ENCODE results near the gene GRM8.
"Not testable (repeated sequence)": the region's sequence is repeated elsewhere in the genome, so short reads cannot be mapped to it uniquely, and the experiment has no call there.

GRM8 gene

DNA sequence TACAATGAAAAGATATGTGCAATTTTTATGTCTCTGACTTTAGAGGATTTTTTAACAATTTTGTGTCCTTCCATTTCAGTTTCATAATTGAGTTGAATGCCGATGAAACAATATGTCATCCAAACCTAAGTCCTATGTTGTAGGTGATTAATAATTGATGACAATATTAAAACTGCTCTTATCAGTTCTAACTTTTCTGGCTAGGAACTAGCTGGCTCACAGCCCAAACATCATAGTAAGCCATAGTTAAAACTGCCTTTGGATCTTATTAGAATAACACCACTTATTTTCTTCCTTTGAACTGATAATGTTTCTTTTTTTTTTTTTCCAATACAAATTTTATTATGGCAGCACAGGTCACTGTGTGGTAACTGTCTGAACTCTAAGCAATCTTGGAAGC lies 230.9 kb downstream of the GRM8 start:
- DNase-seq = no peak

DNA sequence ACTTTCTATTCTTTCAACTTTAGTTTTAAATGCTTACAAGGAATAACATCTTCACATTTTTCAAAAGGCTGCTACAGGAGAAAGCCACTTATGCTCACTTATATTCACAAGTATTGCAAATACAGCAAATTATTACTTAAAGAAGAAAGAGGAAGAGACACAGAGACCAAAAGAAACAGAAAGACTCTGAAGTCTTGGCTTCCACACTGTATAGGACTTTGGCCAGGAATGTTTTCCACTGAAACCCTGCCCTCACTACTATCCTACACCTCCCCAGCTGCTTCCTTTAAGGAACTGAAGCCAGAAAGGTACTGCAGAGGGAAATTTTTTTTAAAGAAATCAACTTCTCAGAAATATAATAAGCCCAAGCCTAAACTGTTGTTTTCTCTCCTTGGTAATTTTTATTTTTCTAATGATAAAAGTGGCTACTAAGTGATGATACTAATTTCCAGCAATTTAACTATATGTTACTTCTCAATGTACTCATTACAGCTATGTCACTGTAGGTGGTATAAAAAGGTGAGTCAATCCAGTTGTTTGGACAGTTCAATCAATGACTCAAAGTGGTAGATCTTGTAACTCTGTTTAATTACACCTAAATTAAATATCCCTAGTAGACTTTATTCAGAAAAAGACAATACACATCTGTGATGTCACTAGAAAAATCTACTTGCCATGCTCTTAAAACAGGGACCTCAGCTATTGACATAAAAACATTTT lies 231.6 kb downstream of the GRM8 start:
- DNase-seq = no peak

DNA sequence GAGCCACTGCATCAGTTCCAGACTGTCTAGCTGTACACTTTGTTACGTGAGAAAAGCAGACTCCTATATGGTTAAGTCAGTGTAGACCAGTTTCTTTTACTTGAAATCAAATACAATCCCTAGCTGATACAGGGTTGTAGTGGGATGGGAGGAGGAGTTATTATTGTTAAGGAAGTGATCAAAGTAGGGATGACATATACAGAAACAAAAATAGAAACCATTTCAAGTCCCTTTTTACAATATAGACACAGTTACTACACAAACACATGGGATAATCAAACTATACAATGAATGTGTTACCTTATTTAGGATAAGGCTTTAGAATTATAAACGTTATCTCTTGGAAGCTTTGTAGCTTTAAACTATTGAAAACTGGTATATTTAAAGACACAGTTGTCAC lies 233.9 kb downstream of the GRM8 start:
- no peak for DNase-seq

DNA sequence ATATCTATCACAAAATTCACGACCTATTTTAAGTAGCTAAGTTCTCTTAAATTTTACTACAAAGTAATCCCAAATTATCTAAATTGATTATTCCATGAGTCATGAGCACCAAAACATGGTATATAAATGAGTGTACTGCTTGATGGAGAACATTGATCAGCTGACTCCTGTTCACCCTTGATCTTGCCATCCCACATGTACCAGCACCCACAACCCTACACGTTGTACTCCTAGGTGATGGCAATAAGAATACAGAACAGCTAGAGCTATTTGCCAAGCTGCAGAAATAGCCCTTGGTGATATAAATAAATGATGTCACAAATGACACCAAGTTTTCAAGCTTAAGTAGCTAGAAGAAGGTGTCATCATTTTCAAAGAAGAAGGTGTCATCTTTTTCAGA lies 235.5 kb downstream of the GRM8 start:
- DNase-seq = no peak

DNA sequence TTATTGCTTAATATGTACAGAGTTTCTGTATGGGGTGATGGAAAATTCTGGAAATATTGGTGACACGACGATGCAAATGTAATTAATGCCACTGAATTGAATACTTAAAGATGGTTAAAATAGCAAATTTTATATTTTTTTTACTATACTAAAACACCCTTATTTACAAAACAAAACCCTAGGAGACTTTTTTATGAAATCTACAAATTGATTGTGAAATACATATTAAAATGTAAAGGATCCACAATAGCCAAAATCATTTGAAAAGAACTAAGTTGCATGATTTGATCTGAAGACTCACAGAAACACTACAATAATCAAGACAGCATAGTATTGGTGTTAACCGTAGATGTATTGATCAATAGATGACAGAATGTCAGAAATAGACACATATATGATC lies 252.0 kb downstream of the GRM8 start:
- DNase-seq = no peak

DNA sequence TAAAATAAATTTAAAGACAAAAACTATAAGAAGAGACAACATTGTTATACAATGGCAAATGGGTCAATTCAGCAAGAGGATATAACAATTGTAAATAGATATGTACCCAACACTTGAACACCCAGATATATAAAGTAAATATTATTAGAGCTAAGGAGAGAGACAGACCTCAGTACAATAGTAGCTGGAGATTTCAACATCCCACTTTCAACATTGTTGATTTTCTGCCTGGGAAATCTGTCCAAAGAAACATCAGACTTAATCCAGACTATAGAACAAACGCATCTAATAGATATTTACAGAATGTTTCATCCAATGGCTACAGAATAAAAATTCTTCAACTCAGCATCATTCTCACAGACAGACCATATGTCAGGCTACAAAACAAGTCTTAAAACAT lies 256.1 kb downstream of the GRM8 start:
- no peak for DNase-seq

DNA sequence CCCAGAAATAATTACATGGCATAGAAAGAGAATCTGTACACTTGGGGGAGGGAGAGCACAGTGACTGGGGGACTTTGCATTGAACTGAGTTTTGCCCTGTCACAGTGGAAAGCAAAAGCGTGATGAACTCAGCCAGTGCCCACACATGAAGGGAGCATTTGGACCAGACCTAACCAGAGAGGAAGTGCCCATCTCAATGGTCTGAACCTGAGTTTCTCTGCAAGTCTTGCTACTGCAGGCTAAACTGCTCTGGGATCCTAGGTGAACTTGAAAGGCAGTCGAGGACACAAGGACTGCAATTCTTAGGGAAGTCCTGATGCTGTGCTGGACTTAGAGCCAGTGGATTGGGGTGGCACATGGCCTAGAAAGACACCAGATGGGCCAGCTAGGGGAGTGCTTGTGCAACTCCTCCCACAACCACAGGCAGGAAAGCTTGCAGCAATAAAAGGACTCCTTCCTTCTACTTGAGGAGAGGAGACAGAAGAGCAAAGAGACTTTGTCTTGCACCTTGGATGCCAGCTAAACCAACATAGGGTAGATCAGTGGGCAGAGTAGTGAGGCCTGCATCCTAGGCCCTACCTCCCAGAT lies 259.0 kb downstream of the GRM8 start:
- DNase-seq = no peak

DNA sequence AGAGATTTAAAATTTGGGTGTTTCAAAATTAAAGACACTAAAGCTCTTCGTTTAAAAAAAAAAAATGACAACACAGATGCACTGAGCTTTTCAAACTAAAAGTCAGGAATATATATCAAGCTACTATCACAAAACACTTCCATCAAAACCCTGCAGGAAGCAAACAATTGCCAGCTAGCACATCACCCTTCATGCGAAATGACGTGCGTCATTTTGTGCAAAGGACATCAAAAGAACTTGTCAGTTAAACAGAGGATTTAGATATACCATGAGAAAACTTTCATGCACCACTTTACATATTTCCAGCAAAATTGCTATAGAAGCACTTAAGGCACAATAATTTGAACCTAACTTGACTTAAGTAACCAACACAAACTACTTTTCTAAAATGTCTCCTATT lies 264.7 kb downstream of the GRM8 start:
- no peak for DNase-seq

DNA sequence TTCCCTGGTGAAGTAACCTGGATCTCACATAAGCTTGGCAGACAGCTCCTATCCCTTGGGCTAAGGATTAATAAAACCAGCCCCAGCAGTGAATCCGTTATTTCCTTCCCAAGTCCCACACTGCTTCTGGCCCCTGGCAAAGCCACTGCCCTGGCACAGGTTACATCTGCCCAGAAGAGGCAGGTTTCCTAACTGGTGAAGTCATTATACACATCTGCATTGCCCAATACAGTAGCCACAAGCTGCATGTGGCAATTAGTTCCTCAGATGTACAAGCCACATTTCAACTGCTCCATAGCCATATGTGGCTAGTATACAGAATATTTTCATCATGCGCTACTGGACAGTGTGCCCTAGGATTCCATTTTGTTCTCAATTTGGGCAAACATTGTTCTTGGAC lies 273.0 kb downstream of the GRM8 start:
- no peak for DNase-seq

DNA sequence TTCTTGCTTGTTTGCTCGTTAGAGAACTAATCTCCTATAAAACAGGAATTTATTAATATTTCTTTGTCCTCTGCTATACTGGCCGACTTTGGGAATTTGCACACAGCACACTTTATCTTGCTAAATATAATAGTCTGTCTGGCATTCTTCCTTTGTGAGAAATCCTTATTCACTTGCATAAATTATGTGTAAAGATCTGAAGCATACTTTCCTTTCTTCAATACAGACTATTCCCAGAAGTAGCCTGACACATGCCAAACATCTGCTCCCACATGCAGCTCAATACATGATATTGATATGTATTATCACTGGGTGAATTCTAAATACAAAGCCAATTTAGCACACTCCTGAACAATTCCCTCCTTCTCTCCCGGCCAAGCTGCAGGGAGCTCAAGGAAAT lies 273.9 kb downstream of the GRM8 start:
- DNase-seq = no peak

DNA sequence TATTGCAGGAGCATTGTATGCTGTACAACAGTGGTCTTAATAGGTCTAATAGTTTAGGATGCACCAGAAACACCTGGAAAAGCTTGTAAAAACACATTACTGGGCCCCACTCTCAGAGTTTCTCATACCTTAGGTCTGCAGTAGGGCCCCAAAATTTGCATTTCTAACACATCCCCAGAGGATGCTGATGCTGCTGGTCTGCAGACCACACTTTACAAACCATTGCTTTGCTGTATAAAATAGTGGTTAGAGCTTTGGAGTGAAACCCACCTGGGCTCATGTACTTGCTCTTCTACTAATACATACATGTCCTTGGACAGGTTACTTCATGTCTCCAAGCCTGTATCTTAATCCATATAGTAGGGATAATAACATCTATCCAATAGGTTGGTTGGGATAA lies 279.7 kb downstream of the GRM8 start:
- no peak for DNase-seq

DNA sequence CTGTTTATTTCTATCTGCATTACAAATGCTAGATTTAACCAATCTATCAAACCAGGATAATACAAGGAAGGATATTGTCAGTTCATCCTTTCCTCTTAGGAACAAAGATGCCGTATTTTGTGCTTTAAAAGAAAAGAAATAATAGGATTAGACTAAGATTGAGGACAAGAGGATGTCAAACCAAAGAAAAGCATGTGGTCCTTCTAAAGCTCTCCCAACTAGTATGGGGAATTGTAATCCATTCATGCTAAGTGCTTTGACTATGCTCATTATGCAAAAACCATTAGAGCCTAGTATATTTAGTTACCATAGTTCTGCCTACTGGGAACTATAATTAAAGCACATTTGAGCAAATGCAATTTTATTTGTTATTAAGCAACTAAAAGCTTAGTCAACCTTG lies 280.2 kb downstream of the GRM8 start:
- DNase-seq = no peak

DNA sequence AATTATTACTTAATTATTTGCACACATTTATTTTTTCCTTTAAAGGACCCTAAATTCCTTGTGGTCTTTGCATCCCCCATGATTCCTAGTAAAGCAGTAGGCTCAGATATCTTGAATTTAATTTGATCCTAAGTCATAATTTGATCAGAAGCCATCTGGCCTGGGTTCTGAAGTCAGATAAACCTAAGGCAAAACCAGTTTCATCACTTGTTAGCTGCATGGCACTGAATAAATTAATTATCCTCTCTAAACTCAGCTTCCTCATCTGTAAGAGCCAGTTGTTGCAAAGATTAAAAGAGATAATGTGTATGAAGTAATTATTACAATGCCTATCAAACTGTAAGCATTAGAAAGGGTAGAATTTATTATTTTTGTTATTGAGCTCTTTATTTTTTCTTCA lies 293.1 kb downstream of the GRM8 start:
- no peak for DNase-seq

DNA sequence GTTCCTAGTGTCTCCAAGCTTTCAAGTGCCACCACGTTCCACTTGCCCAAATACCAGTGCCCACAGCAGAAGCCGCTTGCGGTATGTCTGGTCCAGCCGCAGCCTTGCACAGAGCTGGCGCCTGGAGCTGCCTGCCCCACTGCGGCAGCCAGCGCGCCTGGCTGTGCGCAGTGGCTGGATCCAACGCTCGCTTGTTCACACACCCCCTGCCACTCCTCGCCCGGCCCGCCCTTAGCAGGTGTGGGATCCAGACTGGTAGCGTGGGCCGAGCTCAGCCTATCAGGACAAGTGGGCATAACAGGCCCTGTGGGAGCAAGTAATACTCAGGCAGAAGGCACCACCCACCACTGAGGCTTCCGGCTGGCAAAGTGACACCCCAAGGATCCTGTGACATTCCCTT lies 294.4 kb downstream of the GRM8 start:
- DNase-seq = no peak

DNA sequence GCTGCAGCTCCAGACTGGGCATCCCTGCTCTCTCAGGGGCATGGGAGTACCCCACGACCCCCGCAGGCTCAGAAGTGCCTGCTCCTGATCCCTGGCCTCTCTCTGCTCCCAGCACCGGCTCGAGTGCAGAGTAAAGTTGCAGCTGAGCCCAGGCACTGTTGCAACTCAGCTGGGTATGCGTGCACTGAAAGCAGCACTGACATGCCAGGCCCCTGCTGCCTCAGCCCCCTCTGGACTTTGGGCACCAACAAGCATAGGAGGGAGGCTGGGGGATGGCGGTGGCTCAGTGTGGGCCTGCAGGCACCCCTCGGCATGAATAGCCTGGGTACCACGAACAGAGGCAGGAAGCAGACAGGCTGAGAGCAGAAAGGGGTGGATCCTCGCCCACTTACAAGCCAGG lies 295.3 kb downstream of the GRM8 start:
- DNase-seq = no peak

DNA sequence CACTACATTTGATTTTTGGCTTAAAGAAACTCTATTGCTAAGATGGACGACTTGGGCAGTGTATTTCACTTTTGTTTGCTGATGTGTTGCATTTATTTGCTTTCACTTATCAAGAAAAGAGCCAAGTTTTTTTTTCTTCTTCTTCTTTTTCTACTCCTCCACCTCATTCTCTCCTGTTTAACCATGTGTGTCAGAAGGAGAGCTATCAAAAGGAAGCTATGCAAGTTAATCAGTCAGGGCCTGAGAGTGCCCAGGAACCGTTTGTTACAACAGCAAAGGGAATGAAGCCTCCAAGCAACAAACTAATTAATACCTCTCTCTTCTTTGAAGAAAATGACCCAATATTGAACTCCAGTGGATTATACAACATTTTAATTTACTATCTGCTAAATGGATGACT lies 299.3 kb downstream of the GRM8 start:
- no peak for DNase-seq

DNA sequence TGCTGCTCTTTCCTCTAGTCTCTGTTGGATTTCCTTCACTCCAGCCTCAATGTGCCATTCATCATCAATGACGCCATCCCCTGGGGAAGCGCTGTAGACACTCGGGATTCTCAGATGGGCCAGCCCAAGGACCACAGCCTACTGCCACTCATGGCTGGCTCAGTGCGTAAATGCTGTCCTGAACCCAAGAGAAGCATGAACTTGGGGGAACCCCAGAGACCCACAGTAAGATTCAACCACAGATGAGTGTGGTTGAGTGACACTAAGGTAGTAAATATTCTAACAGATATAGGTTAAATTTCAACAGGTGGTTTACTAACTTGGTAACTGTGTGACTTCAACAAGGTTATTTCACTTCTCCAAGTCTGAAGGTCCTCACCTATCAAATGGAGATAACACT lies 304.1 kb downstream of the GRM8 start:
- no peak for DNase-seq

DNA sequence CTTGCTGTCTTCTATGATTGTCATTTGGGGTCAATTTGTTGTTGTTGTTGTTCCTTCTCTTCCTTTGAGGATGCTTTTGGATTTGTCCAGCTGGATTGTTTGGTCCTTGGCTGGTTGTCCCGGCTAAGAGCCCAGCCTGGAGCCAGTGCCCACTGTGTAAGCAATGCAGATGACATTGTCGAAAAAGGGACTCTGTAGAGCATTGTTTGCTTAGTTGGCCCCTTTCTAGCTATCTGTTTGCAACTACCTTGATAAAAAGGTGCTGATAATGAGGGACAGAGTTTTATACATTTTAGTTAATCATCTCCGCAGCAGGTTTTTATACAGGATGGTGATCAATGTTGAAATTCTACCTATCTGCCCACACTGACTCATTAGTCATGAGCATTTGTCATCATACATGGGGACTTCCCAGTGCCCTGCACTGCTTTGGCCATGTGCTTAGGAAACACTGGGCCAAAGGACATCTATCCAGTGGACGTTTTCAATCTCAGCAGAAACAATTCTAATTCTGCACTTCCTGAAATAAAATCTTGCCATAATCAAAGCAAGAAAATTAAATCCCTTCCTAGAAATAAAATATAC lies 311.9 kb downstream of the GRM8 start:
- DNase-seq = no peak

DNA sequence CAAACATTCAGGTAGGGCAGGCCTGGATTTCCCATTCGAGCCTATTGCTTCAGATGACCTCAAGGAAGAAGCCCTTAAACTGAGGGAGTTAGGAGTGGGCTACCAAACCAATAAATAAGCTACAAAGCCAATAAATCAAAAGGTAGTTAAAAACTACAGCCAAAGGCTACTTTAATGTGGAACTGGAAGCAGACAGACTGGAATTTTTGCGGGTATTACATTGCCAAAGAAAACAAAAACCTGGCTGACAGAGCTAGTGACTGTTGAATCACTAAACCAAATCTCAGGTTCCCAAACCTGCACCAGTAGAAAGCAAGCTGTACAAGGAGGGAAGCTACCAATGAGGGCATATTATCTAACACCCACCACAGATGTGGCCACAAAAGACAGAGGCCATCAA lies 315.6 kb downstream of the GRM8 start:
- DNase-seq = no peak

DNA sequence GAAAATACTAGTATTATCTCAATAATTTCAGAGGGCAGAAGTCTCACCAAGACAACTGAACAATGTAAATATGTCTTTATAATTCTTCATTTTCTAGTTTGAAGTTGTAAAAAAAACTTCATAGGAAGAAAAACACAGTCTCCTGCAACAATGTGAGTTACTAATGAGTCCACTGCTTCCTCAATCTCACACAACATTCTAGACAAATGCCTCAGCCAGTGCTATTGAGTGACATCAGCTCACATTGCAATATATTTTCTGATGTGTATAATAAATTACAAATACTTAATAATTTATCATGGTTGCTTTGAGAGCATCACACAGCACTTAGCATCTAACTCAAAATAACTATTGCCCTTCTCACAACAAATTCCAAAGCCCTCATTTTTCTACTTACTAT lies 321.2 kb downstream of the GRM8 start:
- no peak for DNase-seq

DNA sequence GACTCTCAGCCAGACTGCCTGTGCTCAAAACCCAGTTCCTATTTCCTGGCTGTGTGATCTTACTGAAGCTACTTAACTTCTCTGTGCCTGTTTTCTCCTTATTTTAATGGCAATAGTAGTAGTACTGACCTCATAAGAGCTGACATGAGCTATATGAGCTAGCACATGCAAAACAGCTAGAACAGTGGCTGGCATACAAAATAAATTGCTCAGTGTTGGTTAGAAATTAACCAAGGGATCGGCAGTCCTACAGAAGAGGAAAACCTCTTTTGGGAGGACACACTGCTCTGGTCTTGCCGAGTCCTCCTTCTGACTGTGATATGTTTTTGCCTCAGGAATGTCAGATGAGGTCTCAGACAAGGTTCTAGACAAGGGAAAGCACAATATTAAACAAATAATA lies 322.6 kb downstream of the GRM8 start:
- DNase-seq = no peak

DNA sequence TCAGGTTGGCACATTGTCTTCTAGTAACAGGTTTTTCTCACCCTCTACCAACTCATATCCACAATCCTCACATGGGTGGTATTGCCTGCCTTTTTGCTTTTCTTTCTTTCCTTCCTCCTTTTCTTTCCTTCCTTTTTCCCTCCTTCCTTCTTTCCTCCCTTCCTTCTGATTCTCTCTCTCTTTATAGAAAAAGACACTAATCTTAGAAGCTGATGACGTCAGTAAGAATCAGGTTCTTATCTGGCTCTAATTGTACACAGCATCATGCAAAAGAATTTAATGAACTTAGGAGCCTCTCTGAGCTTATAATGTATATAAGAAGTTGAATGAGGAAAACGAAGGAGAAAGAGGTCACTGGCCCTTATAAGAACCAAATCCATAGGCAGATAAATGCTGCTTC lies 328.3 kb downstream of the GRM8 start:
- no peak for DNase-seq

DNA sequence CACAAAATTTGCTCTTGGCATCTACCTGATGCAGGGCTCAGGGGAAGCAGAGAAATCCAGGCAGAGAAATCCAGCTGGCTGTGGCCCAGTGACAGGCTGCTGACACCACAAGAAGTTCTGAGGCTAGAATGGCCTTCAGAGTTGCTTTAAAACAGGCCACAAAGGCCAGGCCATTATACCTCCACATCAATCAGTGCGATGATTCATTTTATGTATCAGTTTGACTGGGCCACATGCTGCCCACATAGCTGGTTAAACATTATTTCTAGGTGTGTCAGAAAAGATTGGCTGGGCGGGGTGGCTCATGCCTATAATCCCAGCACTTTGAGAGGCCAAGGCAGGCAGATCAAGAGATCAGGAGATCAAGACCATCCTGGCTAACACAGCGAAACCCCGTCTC lies 341.1 kb downstream of the GRM8 start:
- DNase-seq = not testable (repeated sequence)

DNA sequence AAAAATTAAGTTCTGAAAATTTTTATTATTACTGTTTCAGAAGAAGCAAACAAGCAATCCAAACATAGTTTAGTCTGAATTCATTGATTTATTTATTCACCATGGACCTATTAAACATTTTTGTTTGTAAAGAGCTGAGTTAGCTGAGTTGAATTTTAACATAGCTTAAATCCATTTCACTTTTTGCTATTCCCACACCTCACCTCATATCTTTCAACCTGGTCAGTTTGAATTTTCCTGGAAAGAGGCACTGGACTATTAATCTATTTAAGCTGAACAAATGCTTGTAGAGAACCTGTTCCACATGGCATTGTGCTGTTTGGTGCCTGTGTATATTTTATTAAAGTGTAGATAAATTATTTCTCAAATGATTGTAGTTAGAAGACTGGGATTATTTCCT lies 344.2 kb downstream of the GRM8 start:
- not testable (repeated sequence) for DNase-seq

DNA sequence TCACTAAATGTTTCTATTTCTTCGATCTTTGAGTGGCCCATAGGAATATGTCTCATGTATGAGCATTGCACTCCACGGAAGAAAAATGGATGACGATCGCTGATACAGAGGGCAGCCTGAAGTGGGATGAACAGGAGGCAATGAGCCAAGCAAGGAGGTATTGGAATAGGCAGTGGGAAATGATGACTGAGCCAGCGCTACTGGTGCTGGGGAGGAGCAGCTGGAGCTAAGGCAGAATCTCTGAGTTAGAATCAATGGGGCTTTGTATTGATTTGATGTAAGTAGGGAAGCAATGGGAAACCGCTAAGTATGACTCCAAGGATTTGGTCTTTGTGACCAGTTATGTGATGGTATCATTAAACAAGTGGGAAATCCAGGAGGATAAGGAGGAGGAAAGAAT lies 345.1 kb downstream of the GRM8 start:
- not testable (repeated sequence) for DNase-seq

Data from NCI-H187 (cell line).